ENCODE data around the gene LSP1.

DNA sequence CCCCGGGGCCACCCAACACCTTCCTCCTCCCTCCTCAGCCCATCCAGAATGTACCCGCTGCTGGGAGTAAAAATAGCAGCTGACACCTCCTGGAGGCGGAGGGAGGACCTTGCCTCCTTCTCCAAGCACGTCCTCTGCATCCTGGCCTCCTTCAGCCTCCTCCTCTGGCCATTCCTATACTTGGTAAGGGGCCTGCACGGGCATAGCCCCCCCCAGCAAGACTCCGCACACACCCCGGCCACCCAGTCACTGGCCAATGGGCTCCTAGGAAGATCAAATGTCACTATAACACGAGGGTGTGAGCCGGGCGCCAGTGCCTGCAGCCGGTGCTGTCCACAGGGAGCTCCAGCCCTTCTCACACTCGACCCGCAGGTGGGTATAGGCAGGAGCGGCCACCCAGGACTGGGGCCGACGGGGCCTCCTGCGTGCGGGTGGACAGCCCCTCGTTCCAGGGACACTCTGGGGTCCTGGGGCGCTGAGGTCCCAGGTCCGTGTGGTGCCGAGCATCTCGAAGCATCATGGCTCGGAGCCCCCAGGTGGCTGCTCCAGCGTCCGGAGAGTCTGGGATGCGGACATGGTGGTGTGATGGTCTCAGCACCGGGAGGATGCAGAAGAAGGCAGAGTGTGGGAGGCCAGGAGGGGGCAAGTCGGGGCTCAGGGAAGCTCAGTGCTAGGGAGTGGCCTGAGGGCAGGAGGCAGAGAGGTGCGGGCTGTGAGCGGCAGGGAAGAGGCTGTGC lies 66.7 kb downstream of the LSP1 start, which contains the start of gene TNNT3:
- no peak for TF ChIP-seq TAF1 (conservative IDR thresholded peaks at IDR 0.05)
- TF ChIP-seq, protein P1, sequence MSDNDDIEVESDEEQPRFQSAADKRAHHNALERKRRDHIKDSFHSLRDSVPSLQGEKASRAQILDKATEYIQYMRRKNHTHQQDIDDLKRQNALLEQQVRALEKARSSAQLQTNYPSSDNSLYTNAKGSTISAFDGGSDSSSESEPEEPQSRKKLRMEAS (IDR thresholded peaks at IDR 0.05): no peak
- no peak for TF ChIP-seq SP1 (IDR thresholded peaks at IDR 0.05)
- TF ChIP-seq, protein P2, sequence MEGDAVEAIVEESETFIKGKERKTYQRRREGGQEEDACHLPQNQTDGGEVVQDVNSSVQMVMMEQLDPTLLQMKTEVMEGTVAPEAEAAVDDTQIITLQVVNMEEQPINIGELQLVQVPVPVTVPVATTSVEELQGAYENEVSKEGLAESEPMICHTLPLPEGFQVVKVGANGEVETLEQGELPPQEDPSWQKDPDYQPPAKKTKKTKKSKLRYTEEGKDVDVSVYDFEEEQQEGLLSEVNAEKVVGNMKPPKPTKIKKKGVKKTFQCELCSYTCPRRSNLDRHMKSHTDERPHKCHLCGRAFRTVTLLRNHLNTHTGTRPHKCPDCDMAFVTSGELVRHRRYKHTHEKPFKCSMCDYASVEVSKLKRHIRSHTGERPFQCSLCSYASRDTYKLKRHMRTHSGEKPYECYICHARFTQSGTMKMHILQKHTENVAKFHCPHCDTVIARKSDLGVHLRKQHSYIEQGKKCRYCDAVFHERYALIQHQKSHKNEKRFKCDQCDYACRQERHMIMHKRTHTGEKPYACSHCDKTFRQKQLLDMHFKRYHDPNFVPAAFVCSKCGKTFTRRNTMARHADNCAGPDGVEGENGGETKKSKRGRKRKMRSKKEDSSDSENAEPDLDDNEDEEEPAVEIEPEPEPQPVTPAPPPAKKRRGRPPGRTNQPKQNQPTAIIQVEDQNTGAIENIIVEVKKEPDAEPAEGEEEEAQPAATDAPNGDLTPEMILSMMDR (IDR thresholded peaks at IDR 0.05; ENCODE audit: low read depth, low read length, missing input control): no peak

All from liver (tissue), 3 donors.